Fibroblast of villous mesenchyme (primary cell): ENCODE data around the gene CFAP52. TPM values are rescaled to one million over a fixed set of nuclear protein-coding genes. Genes with fewer than 3 reads are reported as not detected.
A peak's percentile ranks its signal among the peaks of the same experiment; 100 is the strongest.

ENCODE experiments used
- DNase-seq: peaks from one replicate; pipeline ENCODE4 v3.0.0-alpha.2; 2010; ENCODE audit warnings: low read depth
- H3K4me3 ChIP-seq: 2 replicates; pipeline ENCODE4 v1.5.1; 2011; ENCODE audit warnings: low read depth, mild to moderate bottlenecking, low read length
- CTCF ChIP-seq: IDR thresholded peaks from 2 replicates; pipeline ENCODE4 v1.5.1; 2012; ENCODE audit warnings: low read depth, mild to moderate bottlenecking, low read length; ENCODE audit not compliant: insufficient read depth
- total RNA-seq: library from RNA; depleted of rRNA; stranded (reverse); fragments of >200 nt; gene quantifications from 2 replicates; pipeline ENCODE4 v1.2.3, GENCODE V29; 2012

Gene CFAP52
- total RNA-seq, 1 donor, result 0.43 TPM

DNA sequence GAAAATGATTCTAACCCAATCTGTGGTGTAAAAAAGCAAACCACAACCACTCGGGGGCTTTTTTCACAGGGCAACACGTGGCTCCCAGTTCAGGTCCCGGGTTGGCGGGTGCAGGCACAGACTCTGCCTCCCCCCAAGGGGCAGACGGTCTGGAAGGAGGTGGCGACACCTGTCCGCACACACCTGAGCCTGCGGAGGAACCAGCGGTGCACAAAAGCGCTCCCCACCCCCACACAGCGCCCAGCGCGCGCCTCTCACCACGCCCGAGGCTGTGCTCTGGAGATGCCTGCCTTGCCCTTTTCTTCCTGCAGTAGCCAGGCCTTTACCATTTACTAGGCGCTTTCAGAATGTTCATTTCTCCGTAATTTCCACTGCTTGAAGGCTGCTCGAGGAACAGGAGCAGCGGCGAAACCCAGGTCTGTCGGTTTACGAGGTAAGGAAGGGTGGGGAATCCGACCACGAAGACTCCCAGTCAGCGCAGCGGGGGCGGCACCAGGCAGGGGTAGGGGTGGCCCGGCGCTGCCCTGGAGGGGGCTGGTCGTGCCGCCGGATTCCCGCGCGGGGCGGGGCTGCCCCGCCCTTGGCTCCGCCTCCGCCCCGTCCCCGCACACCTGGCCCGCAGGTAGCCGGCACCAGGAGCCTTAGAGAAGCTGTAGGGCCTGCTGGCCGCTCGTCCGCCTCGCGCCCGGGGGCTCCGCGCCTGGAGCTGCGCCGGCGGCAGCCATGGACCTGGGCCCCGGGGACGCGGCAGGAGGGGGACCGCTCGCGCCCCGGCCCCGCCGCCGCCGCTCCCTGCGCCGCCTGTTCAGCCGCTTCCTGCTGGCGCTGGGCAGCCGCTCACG lies 68.7 kb downstream of the CFAP52 start, which contains the start of gene USP43:
Gene USP43 (plus strand): TSS at position 608 of the 842 bp plus-strand sequence. CDS start 116 bp downstream, at position 724.
- peak within 1 kb of the TSS; percentile 60 for H3K4me3 ChIP-seq
- TF ChIP-seq CTCF, result no peak
- DNase-seq, result peak; percentile 25

- TF ChIP-seq CTCF, result no peak
- DNase-seq, result peak; percentile 18
- H3K4me3 ChIP-seq, result peak overlapping the region; percentile 60
Measured at GRCh38 chr17:9645851-9646545, 69.6 kb downstream of the CFAP52 start.

- peak overlapping the region; percentile 60 for H3K4me3 ChIP-seq
- TF ChIP-seq CTCF, result no peak
- DNase-seq, result no peak
Measured at GRCh38 chr17:9646546-9646885, 70.1 kb downstream of the CFAP52 start.

- no peak overlapping the region for H3K4me3 ChIP-seq
- no peak for TF ChIP-seq CTCF
- no peak for DNase-seq
Measured at GRCh38 chr17:9647014-9647413, 70.6 kb downstream of the CFAP52 start.

GRCh38 chr17:9648521-9649110 lies 72.2 kb downstream of the CFAP52 start:
- TF ChIP-seq CTCF, result no peak

DNA sequence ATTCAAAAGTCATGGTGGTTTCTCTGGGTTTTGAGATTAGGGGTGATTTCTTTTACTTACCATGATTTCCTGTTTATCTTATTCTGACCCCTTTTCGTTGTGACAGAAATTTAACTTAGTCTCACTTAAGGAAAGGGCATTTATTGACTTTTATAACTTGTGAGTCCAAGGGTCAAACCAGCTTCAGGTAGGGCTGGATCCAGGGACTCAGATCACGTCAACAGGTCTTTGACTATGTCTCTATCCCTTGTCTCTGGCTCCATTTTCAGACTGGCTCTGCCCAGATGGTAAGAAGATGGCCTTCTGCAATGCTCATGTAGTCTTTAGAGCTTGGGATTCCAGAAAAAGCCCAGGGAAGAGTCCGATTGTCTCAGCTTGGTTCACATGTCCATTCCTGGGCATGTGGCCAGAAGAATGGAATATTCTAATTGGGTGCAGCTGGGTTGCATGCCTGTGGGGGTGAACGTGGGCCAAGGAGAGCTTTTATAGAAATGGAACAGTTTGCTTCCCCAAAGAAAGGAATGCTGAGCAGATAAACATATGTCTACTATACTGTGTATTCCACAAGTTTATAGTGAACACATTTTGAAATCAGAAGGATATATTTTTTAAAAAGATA lies 82.3 kb downstream of the CFAP52 start:
- H3K4me3 ChIP-seq, result no peak overlapping the region
- DNase-seq, result peak; percentile 67
- no peak for TF ChIP-seq CTCF

More at GRCh38 chr17:9648521-9649110, 72.2 kb downstream of the CFAP52 start:
- no peak overlapping the region for H3K4me3 ChIP-seq
- DNase-seq, result no peak
